ENCODE measurements around the gene TPI1.
"Not testable (repeated sequence)": the region's sequence is repeated elsewhere in the genome, so short reads cannot be mapped to it uniquely, and the experiment has no call there.

Gene TPI1

DNA sequence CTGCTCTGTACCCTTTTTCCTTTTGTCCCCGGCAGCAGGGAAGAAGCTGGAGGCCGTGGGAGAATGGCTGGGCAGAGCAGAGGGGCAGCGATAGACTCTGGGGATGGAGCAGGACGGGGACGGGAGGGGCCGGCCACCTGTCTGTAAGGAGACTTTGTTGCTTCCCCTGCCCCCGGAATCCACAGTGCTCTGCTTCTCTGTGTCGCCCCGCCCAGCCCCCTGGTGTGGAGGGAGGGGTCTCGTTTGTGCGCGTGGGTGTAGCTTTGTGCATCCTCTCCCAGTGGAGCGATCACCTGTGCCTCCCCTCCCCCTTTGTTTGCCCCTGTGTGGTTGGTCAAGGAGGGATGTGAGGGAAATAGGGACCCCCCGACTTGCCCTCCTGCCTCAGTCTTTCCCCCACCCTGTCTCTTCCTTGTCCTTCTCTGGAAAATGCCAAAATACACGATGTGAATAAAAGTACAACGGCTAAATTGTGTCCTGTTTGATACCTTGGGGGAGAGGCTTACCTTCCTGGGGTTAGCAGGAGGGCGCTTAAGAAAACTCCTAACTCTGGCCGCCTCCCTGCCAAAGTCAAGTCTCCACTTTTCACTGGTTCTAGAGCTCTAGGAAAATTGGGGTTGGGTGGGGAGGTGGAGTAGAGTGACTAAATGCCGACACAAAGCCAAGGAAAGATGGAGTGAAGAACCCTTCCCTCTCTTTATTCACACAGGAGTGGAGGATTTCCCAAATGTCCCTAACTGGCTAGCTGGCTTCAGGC, 990 bp upstream of the TPI1 start:
- no peak for DNase-seq (ENCODE audit: extremely low read depth in 1 of 2, low read depth in 1 of 2)

DNA sequence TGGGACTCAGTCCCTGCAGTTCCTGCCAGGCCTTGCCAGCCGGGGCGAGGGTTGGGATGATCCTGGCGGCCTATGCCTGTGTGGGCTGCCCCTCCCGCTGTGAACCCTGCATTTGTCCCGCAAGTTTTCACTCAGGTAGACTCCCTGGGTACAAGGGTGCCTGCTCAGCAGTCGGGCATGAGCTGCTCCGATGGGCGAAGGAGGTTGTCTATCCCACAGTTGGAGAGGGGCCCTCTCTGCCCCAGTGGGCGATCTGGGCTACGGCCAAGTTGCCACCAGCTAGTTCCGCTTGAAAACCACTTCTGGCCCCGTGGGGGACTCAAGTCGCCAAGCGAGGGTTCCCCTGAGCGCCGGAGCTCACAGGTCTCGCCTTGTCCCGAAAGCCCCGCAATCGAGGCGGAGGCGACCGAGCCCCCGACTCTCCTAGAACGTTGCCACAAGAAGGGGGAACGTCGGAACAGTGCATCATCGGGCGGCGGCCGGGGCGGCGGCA, 365 bp upstream of the TPI1 start:
- no peak for DNase-seq (ENCODE audit: extremely low read depth in 1 of 2, low read depth in 1 of 2)

DNA sequence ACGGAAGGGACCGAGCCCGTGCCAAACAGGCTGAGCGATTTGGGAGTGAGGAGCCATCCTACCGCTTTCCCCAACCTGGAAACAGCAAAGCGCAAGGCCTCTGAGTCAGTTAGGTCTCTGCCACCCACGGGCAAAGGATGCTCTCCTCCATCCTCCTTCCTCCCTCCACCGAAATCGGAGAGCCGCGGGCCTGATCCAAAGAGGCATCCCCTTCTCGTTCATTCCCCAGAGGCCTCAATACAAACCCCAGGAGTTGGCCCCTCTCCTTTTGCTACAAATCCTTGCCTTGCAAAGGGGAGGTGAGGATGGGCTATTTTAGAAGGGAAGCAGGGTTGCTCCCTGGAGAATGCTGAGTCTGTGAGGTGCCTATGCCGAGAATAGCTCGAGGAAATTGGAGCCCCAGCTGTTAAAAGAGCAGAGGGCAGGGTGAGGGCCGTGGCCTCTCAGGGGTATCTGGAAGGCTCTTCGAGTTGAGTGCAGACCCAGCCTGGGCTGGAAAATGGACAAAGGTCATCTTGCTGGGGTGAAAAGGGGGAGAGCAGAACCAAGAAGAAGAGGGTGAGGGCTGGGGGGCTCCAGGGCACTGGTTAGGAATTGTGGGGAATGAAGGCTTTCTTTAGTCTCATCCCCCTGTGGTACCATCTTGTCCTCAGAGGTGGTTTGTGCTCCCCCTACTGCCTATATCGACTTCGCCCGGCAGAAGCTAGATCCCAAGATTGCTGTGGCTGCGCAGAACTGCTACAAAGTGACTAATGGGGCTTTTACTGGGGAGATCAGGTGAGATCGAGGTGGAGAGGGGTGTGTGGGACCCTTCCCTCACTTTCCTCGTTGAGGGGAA, 1.1 kb downstream of the TPI1 start:
- no peak for DNase-seq (ENCODE audit: extremely low read depth in 1 of 2, low read depth in 1 of 2)

DNA sequence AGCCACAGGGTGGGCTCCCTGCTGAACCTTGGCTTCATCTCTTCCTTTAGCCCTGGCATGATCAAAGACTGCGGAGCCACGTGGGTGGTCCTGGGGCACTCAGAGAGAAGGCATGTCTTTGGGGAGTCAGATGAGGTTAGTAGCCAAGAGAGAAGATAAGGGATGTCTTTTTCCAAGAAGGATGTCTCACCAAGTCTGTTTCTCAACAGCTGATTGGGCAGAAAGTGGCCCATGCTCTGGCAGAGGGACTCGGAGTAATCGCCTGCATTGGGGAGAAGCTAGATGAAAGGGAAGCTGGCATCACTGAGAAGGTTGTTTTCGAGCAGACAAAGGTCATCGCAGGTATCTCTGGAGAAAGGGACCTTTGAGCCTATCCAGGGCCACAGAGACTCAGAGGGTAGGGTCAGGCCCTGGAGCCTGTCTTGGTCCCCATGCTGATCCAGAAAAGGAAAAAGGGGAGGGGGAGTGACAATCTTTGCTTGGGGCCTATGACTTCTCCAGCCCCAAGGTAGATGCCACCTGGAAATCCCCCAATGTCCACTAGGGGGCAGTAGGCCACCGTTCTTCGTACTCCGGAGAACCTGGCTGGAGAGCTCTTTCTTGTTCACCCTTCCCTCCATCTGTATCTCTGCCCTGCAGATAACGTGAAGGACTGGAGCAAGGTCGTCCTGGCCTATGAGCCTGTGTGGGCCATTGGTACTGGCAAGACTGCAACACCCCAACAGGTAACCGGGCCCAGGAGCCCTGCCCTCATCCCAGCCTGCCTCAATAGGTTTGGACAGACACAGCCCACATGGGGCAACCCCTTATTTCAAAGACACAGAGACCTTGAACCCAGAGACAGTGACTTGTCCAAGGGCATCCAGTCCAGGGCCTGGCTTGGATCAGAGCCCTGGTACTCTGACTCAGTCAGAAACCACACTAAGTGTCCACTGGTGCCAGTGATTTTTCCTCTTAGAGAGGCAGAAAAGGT, 2.0 kb downstream of the TPI1 start:
- peak; percentile 65 to 80 for DNase-seq (ENCODE audit: extremely low read depth in 1 of 2, low read depth in 1 of 2)

DNA sequence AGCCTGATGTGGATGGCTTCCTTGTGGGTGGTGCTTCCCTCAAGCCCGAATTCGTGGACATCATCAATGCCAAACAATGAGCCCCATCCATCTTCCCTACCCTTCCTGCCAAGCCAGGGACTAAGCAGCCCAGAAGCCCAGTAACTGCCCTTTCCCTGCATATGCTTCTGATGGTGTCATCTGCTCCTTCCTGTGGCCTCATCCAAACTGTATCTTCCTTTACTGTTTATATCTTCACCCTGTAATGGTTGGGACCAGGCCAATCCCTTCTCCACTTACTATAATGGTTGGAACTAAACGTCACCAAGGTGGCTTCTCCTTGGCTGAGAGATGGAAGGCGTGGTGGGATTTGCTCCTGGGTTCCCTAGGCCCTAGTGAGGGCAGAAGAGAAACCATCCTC, 3.0 kb downstream of the TPI1 start:
- DNase-seq (ENCODE audit: extremely low read depth in 1 of 2, low read depth in 1 of 2) = not testable (repeated sequence)

DNA sequence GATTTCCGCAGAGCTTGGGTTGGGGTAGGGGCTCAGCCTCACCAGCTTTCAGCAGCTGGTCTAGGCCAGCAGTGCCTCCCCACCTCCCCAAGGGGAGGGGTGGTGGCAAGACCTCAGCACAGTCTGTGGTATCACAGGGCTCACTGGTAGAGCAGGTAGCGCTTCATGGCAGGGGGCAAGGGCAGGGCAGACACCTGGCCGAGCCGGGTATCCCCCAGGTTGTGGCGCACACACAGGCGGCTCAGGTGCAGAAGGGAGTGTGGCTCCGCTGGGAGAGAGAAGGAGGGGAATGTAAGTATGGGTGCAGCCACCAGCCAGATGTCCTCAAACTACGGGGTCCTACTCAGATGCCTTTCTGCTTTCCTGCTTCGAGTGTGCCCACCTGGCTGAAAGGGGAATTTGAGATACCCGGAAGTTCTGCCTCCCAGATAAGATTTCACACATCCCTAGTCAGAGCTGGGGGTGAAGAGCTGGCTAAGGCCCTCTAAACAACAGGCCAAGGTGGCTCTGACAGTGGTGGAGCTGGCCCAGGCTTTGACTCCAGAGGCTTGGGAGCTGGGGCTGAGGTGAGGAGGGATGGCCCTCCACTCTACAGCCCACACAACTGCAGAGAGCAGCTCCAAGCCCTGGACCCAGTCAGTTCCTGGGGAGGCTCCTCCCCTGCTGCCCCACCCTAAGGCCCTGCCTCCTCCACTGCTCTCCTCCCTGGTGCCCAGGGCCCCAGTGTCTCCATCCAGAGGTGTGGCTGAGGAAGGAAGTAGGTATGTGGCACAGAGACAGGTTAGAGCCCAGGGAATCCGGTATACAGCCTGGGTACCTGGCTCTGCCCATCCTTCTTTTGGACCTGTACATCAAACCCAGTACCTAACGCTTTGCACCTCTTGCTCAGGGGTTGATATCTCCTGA, 4.0 kb downstream of the TPI1 start:
- no peak for DNase-seq (ENCODE audit: extremely low read depth in 1 of 2, low read depth in 1 of 2)

DNA sequence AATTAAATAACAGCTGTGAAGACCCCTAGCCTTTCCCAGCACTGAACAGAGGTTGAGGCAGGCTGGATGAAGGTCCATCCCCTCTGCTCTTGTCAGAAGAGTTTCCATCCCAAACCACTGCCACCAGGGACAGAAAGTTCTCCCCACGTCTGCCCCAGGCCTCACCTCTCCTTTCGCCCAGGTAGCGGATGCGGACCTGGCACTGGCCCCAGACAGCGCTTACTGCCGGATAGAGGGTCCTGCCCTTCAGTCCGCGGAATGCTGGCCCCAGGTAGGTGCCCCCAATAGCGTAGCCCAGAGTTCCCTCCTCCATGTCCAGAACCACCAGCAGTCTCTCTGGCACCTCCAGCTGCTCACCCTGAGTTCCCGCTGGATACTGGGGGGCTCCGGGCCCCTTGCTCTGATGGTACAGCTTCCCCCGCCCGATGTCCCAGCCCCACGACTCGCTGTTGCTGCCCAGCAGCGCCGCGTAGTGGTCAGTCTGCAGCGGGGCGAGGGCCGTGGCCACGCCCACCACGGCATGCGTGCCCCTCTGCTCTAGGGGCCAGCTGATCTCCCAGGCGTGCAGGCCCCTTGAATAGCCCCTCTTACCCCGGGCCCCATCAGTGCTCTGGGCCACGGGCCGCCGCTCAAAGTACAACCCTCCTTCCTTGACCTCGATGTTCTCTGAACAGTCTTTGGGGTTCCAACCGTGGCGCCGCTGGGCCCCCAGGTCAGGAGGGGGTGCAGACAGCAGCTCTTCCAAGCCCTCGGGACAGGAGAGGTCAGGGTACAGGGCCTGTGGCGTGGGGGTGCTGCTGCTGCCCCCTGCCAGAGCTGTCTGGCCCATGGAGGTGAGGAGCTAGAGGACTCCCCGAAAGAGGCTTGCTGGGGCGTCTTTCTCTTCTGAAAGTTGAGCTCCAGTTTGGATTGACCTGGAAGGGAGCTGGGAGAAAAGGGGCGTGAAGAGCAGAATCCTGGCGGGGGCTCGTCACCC, 5.0 kb downstream of the TPI1 start:
- DNase-seq (ENCODE audit: extremely low read depth in 1 of 2, low read depth in 1 of 2) = peak in 1 of 2 donors; percentile 75

DNA sequence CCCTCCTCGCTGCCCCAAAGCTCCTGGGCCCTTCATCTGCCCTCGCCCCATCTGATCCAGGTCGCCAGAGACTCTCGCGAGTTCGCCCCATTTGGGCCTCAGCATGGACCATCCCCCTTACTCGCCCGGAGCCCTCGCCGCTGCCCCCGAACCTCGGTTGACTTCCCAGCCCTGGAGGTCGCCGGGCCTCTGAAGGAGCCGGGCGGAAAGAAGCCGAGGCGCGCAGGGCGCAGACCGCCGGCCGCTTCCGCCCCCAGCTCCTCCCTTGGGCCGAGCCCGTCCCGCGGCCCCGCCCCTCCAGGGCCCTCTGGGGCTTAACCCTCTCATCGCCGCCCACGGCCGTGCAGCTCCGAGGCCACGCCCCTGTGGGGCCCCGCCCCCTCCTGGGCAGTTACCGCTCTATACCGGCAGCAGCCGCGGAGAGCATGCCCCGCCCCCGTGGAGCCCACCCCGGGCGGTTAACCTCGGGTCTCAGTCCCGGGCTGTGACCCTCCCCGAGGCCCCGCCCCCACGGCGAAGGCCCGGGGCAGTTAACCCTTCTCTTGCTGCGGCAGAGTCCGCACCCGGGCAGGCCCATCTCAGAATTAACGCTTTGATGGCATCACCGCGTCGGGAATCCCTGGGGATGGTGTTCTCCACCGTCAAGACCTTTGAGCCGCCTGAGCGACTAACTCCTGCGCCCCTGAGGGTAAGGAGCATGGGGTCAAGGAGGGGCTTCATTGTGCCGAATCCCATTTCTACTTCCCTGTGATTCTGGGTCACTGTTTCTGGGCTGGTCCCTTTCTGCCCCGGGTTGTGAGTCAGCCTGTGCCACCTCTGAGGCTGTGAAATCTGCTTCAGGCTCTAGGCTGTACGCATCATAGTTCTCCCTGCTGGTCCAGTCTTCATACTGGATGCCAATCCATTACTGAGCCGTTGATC, 6.0 kb downstream of the TPI1 start, which contains the start of gene SPSB2:
TSS of gene SPSB2 (minus strand) at position 210 of the 921 bp plus-strand sequence. CDS start 402 bp downstream, outside the sequence.
- DNase-seq (ENCODE audit: extremely low read depth in 1 of 2, low read depth in 1 of 2) = peak; percentile 93 to 100

DNA sequence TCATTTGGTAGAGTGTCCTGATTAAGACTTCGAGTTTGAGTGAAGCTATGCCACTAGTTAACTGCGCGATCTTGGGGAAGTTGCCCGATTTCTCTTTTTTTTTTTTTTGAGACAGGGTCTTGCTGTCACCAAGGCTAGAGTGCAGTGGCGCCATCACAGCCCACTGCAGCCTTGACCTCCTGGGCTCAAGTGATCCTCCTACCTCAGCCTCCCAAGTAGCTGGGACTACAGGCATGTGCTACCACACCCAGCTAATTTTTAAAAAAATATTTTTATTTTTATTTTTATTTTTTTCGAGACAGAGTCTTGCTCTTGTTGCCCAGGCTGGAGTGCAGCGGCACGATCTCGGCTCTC, 6.7 kb downstream of the TPI1 start:
- not testable (repeated sequence) for DNase-seq (ENCODE audit: extremely low read depth in 1 of 2, low read depth in 1 of 2)

DNA sequence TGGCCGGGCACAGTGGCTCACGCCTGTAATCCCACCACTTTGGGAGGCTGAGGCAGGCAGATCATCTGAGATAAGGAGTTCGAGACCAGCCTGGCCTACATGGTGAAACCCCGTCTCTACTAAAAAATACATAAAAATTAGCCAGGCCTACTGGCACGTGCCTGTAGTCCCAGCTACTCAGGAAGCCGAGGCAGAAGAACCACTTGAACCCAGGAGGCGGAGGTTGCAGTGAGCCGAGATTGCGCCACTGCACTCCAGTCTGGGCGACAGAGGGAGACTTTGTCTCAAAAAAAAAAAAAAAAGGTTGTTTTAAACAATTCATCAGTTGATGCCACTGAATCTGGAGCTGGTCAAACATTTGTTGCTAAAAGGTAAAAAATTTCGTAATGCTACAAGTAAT, 12.5 kb downstream of the TPI1 start:
- not testable (repeated sequence) for DNase-seq (ENCODE audit: extremely low read depth in 1 of 2, low read depth in 1 of 2)

DNA sequence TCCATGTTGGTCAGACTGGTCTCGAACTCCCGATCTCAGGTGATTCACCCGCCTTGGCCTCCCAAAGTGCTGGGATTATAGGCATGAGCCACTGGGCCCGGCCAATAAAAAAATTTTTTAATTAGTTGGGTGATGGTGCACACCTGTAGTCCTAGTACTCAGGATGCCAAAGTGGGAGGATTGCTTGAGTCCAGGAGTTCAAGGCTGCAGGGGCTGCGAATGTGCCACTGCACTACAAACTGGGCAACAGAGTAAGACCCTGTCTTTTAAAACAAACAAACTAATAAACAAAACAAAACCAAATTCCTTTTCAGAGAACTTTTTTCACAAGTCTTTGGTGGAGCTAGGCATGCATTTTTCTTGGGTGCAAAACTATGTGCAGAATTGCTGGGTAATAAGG, 15.9 kb downstream of the TPI1 start:
- no peak for DNase-seq (ENCODE audit: extremely low read depth in 1 of 2, low read depth in 1 of 2)

DNA sequence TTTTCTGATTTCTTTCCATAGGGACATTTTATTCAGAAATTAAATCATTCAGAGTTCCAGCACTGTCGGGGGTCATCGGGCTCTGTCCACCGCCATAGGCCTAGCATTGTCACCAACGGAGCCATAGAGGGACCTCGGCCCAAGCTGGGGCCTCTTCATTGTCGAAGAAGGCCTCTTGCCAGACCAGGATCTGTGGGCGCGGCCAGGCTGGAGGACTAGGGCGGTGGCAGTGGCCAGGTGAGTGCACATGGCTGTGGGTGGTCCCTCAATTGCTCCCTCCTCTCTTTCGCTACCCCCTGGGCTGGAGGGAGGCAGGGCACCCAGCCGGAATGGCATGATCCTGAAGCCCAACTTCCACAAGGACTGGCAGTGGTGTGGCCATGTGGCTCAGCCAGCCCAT, 16.4 kb downstream of the TPI1 start:
- no peak for DNase-seq (ENCODE audit: extremely low read depth in 1 of 2, low read depth in 1 of 2)

DNA sequence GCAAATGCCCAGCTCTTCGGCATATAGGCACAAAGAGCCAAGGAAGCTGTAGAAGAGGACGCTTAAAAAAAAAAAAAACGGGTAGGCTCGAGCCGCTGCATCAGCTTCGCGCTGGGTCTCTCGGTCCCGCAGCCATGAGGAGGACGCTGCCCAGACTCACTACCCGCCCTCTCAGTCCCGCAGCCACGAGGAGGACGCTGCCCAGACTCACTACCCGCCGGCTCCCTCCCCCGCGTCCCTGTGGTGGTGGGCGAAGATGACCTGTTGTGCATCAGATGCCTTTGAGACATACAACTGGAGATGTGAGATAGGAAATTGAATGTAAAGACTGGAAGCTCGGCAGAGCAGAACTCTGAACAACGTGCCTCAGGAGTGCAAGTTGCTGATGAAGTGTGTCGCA, 17.2 kb downstream of the TPI1 start:
- DNase-seq (ENCODE audit: extremely low read depth in 1 of 2, low read depth in 1 of 2) = no peak

DNA sequence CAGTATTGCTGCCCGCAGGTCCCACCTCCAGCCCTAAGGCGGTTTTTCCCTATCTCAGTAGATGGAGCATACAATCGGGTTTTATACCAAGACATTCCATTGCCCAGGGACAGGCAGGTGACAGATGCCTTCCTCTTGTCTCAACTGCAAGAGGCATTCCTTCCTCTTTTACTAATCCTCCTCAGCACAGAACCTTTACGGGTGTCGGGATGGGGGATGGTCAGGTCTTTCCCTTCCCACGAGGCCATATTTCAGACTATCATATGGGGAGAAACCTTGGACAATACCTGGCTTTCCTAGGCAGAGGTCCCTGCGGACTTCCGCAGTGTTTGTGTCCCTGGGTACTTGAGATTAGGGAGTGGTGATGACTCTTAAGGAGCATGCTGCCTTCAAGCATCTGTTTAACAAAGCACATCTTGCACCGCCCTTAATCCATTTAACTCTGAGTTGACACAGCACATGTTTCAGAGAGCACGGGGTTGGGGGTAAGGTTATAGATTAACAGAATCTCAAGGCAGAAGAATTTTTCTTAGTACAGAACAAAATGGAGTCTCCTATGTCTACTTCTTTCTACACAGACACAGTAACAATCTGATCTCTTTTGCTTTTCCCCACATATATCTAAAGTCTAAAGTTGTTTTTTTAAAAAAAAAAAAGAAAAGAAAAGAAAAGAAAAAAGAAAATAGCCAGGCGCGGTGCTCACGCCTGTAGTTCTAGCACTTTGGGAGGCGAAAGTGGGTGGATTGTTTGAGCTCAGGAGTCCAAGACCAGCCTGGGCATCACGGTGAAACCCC, 19.1 kb downstream of the TPI1 start:
- DNase-seq (ENCODE audit: extremely low read depth in 1 of 2, low read depth in 1 of 2) = not testable (repeated sequence)

DNA sequence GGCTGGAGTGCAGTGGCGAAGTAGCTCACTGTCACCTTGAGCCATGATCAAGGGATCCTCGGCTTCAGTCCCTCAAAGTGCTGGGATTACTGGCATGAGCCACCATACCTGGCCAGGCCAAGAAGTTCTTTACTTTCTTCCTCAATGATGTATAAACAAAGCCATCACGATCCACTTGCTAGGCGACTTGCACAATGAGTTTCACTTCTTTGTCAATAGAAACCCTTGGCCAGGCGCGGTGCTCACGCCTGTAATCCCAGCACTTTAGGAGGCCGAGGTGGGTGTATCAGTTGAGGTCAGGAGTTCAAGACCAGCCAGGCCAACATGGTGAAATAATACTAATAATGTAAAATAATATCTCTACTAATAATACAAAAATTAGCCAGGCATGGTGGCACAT, 20.1 kb downstream of the TPI1 start:
- no peak for DNase-seq (ENCODE audit: extremely low read depth in 1 of 2, low read depth in 1 of 2)

DNA sequence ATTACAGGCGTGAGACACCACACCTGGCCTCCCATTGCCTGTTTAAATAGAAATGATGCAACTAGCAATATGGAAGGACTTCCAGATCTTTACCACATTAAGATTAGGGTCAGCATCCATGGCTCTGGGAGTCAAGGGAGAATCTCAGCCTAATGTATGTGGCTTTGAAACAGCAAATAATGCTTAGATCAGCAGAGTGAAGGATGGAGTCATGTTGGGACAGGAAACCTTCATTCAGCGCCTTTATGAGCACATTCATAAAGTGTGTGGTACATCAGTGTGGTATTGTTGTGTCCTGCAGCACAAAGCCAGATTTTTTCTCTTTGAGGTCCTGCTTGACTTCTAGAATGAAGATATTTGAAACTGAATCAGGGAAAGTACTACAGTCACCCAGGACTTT, 21.0 kb downstream of the TPI1 start:
- no peak for DNase-seq (ENCODE audit: extremely low read depth in 1 of 2, low read depth in 1 of 2)

DNA sequence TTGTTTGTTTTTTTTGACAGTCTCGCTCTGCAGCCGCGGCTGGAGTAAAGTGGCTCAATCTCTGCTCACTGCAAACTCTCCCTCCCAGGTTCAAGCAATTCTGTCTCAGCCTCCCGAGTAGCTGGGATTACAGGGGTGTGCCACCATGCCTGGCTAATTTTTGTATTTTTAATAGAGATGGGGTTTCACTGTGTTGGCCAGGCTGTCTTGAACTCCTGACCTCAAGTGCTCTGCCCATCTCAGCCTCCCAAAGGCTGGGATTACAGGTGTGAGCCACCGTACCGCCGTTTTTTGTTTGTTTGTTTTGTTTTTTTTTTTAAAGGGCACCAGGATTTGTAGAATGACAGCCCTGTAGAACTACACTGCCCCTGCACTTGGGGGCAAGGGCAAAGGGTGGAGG, 21.5 kb downstream of the TPI1 start:
- DNase-seq (ENCODE audit: extremely low read depth in 1 of 2, low read depth in 1 of 2) = not testable (repeated sequence)

All from activated CD8-positive, alpha-beta memory T cell treated with anti-CD3 and anti-CD28 coated beads for 1 hour (primary cell).